22Rv1 (cell line): ENCODE measurements around the gene AFG1L.

Experiments
- CTCF ChIP-seq: fragments of 450-650 bp; IDR thresholded peaks from 2 replicates; pipeline ENCODE4 v1.5.1; 2017; ENCODE audit warnings: mild to moderate bottlenecking
- ZFX ChIP-seq: fragments of 450-650 bp; IDR thresholded peaks from 2 replicates; pipeline ENCODE4 v1.6.1; 2017; ENCODE audit warnings: antibody characterized with exemption, borderline replicate concordance

GRCh38 chr6:108263371-108263770 is 31.5 kb upstream of the AFG1L start:
- TF ChIP-seq CTCF = no peak
- TF ChIP-seq ZFX = no peak
